GM08714 (cell line): ENCODE results near the gene AOAH.

Source experiments
- H3K4me3 ChIP-seq: fragments of 200-500 bp; sonication (Bioruptor generic); 2 replicates; pipeline ENCODE4 v1.5.1; 2014; ENCODE audit warnings: mild to moderate bottlenecking, low read length, inconsistent platforms
- ZNF274 ChIP-seq: IDR thresholded peaks from 2 replicates; pipeline ENCODE4 v1.6.1; 2012; ENCODE audit warnings: mild to moderate bottlenecking, low read depth, low read length

AOAH gene

DNA sequence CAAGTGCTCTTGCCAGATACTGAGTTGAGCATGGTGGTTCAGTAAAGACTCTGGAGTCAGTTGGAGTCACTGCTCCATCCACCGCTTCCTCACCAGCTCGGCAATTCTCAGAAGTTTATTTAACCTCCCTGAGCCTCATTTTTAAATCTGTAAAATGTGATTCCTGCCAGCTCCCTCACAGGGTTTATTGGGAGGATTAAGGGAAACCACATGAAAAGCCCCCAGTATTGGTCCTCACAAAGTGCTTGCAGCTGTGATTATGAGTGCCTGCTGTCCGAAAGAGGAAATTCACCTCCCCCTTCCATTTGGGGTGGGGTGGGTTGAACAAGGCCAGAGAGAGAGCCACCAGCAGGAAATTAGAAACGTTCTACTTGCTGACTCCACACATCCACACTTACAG, 99.0 kb downstream of the AOAH start:
- H3K4me3 ChIP-seq, result no peak overlapping the region
- no peak for TF ChIP-seq ZNF274

DNA sequence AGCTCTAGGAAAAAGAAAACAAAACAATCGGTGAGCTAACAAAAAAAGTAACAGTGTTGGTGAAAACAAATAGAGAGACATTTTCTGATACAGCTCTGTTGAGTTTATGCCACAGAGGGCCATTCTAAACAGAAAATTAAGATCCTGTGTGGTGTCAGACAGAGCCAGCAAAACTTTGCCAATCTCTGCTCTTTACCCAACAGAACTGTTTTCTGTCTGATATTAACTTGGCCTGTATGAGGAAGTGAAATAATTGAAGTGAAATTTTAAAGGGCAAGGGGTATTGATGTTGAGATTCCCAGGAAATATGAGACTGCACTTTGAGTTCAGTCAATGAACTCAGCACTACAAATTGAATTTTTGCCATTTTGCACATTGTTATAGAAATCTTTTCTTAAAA, 101.0 kb downstream of the AOAH start:
- no peak overlapping the region for H3K4me3 ChIP-seq
- no peak for TF ChIP-seq ZNF274

DNA sequence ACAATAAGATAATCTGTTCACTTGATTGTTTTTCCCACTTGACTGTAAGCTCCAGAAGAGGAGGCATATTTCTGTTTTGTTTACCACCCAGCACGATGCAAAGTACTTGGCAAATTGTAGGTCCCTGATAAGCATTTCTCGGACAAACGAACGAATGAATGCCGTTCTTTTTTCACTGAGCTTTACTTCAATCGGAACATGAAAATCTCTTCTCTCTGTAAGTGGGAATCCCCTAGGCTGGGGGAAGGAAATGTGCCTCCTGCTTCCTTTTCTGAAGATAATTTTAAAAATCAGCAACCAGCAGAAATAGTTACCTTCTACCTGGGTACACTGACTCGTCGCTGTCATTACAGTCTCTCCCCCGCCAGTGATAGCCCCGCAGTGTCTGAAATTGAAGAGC, 102.9 kb downstream of the AOAH start:
- no peak overlapping the region for H3K4me3 ChIP-seq
- no peak for TF ChIP-seq ZNF274

DNA sequence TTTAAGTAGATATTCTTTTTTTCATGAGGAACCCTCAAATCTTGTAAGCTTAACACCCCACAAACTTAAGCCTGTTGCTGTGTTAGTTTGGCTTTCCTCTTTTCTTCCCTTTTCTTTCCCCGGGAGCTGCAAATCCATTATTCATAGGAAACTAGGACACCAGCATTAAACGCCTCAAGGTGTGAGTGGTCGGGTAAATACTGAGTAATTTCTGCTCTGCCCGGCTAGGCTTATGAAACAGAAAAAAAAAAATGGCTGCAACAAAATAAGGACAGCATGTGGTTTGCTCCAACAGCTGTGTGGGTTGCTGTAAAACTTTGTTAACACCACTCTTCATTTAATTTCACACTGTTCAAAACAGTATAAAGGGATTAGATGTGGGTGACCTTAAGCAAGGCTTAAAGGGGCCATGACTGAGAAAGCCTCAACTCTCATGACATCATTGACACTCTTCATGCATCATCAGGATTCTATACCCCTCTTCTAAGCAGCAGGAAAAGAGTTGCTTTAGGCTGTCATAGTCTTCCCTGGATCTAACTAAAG, 104.1 kb downstream of the AOAH start:
- H3K4me3 ChIP-seq, result no peak overlapping the region
- no peak for TF ChIP-seq ZNF274

DNA sequence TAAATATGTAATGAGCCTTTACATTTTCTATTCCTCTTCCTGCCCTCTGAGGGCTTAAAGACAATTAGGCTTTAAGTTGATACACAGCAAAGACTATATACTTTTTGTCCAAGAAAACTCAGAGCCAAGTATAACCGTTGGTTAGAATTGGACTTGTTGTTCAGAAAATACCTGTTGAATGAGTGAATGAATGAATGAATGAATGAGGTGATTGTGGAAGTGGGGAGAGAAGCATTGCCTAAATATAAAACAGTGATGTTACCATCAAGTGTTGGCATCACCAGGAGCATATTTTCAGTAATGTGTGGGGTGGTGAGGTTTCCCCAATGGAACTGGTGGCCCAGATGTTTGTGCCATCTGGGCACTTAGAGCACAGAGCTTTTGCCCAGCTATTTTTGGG, 106.9 kb downstream of the AOAH start:
- H3K4me3 ChIP-seq, result no peak overlapping the region
- no peak for TF ChIP-seq ZNF274

DNA sequence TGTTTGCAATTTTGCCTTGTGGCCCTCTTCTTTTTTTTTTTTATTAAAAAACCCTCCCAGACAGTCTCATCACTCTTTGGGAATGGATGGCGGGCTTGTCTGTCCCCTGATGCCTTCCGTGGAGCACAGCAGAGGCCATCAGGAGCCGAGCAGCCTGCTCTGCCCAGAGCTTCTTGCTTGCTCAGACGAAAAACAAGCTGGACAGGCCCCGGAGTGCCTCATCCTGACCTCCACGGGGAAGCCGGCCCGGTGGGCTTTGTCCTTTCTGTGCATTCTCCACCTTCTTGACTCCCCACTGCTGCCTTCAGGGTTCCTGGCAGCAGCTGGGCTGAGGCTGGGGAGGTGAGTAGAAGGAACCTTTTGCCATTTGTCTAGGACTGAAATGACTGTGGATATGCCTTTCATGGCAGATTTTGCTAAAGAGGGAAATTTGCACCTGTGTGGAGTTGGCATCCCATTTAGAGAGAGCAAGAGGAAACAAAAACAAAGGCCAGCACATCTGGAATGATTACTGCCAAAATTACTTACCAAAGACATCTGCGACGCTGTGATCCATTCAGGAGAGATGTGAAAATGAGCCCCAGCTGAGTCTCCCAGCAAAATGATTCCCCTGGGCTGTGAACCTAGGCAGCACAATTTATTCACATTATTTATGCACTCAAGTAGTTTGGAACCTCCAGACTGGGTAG, 108.3 kb downstream of the AOAH start:
- no peak overlapping the region for H3K4me3 ChIP-seq
- TF ChIP-seq ZNF274, result no peak

DNA sequence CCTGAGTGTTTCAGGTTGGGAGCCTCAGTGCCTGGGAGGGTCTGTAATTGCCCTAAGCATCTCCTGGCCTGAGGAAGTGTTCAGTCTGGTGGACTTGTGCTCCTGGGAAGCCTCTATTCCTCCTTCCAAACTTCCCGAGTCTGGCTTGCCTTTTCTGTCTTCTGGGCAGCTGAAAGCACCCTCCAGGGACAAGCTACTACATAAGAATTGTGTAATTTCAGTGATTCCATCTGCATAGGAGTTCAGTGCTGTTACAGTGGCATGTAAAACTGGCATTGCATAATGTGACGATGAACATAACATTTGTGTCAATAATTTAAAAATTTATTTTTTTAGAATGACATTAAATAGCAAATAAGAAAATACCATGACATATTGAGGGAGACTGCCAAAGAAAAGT, 109.3 kb downstream of the AOAH start:
- no peak overlapping the region for H3K4me3 ChIP-seq
- TF ChIP-seq ZNF274, result no peak

DNA sequence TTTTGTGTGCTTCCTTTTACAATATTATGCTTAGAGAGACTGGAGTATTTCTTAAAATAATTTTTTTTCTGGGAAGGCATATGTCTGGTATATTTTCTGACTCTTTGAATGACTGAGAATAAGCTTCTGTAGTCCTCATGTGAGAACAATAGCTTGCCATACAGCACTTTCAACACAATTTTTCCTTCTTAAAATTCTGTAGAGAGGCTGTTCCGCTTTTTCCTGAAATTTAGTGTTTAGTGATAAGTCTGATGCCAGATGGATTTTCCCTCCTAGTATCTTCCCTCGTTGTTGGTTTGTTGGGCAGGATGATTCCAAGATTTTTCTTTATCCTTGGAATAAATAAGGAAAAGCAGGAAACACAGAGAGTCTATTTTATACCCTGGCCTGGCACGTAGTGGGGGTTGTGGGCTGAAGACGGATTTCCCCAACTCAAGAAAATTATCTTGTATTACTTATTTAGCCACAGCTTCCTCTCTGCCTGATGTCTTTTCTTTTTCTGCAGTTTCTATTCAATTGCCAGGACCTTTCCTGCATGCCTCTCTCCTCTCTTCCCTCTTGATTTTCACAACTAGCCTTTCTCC, 111.2 kb downstream of the AOAH start:
- H3K4me3 ChIP-seq, result no peak overlapping the region
- no peak for TF ChIP-seq ZNF274

DNA sequence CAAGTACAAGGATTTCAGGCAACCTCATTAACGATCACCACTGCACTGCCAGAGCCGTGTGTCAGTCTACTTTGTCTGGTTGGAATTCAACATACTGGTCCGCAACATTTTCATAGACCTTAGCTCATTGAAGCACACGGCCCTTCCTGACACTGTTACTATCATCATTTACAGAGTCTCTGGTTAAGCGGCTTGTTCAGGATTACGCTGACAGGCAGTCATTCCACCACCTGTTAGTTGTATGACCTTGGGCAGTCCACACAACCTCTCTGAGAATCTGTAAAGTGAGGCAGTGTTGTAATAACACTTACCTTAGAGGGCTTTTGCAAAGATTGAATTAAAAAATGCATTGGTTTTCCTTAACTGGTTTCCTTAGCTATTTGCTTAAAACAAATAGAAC, 112.6 kb downstream of the AOAH start:
- TF ChIP-seq ZNF274, result no peak
- H3K4me3 ChIP-seq, result no peak overlapping the region

DNA sequence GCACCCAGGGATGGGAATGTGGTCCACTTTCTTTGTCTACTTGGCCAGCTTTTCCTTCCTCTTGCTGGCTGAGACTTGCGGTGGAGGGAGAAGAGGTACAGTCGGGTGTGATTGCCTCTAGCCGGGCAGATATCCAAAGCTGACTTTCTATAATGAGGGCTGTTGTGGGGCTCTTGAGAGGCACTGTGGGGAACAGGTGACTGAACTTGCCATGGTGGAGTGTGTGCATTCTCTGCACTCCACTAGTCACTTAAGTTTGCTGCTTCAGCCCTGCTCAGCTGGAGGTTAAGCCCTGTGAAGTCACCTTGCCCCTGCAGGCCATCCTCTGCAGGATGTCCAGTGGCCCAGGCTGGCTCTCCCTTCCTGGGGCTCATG, 116.6 kb downstream of the AOAH start:
- no peak for TF ChIP-seq ZNF274
- H3K4me3 ChIP-seq, result no peak overlapping the region

DNA sequence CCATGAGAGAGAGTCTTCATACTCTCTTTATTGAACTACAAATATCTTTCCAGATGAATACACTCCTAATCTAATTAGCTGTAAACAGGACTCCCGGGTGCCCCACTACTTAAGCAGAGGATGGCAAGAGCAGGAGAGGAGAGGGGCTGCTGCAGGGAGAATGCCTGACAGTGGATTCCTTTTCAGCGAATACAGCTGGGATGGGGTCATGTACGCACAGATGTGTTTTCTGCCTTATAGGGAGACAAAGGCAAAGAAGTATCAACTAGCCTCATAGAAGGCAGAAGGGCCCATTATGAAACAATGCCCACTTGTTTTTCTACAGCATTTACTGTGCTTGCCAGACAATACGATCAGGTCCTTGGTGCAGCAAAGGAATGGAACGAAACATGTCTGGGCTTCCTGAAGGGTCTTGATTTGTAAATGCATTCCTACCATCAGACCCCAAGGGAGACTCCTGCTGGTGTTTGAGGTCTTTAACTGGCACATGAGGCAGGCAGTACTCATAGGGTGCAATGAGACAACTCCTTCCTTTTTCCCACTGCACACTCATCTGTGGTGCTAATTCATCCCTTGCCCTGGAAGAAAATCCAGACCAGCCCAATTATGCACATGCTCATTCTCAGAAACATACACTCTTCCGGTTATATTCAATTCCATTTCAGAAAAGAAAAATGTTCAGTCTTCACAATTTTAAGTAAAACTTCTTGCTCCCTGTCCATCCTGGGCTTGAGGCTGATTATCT, 117.1 kb downstream of the AOAH start:
- TF ChIP-seq ZNF274, result no peak
- no peak overlapping the region for H3K4me3 ChIP-seq

DNA sequence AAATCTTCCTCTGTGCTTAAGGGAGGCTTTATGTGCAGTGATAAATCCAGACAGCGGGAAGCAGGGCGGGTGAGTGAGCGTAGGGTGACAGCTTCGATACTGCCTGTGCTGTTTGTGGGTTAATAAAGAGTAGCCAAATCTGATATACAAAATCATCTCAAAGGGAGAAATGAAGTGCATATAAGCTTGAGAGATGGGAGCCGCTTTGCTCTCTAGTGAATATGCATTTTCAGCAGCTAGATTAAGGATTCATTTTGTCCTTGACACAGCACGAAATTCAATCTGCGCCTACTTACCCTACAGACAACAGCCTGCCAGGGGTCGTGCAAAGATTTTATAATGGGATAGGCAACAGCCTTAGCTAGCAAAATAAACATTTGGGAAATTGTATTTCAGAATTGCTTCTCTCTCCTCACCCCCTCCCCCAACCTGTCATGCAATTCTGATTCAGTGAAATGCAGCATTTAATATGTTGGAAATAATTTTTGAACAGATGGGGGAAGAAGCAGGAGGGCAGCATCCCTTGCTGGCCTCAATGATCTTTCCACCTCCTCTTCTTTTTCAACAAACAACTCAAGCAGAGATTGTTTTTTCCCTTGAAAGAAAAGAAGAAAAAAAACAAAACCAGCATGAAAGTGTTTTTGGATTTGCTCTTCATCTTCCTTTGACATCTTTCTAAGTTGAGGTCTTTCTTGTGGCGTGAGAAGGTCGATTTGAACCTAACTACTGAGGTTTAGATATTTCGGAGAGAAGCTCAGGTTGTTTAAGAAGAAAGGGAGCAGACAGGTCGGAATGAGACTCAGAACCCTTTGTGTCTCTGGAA, 117.9 kb downstream of the AOAH start:
- H3K4me3 ChIP-seq, result no peak overlapping the region
- no peak for TF ChIP-seq ZNF274

DNA sequence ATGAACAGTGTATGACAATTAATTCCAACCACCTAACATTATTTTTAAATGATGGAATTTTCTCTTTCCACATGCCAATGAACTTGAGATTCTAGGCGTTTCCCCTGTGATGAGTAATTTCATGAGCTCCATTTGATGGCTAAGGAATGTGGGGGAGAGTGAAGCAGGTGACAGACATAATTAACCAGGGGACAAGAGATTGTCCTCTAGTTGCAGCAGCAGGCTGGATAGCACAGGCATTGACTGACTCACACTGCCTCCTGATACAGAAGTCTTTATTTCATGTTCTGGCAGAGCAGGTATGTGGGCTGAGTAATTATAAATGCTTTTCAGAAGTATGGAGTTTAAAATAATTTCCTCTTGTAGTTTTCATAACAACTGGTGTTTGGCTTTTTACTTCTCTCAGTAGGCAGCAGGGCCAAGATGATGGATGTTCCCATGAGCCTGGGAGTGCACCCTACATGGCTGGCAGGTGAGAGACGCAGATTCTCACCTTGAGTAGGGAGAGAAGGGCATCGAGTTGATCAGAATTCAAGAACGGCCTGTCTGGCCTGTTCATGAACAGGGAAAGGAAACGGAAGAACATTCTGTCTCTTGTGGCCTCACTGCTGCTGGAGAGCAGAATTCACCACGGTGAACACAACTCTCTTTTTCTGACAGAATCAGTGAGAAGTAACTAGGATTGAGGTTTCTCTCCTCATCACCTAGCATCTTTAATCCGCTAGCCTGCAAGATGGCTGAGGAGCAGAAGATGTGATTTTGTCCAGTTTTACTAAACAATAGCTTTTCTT, 118.8 kb downstream of the AOAH start:
- H3K4me3 ChIP-seq, result no peak overlapping the region
- TF ChIP-seq ZNF274, result no peak
